CD1c-positive myeloid dendritic cell (primary cell): ENCODE data around the gene IZUMO2.
"Not testable (repeated sequence)": the region's sequence is repeated elsewhere in the genome, so short reads cannot be mapped to it uniquely, and the experiment has no call there.

Experiments used
- DNase-seq: peaks from one replicate; pipeline ENCODE4 v3.0.0-alpha.2; 2016; ENCODE audit errors: extremely low spot score

IZUMO2 gene

DNA sequence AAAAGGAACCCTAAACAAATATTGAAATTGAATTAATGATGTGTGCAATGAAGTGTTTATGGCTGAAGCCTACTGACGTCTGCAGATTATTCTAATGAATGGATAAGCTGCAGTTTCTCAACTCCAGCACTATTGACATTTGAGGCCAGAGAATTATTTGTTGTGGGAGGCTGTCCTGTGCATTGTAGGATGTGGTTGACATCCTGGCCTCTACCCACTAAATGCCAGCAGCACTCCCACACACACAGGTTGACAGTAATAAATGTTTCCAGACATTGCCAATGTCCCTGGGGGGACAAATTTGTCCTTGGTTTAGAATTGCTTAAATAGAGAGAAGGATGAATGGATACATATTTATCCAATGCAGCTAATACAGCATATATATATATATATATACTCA, 21.1 kb upstream of the IZUMO2 start:
- no peak for DNase-seq

DNA sequence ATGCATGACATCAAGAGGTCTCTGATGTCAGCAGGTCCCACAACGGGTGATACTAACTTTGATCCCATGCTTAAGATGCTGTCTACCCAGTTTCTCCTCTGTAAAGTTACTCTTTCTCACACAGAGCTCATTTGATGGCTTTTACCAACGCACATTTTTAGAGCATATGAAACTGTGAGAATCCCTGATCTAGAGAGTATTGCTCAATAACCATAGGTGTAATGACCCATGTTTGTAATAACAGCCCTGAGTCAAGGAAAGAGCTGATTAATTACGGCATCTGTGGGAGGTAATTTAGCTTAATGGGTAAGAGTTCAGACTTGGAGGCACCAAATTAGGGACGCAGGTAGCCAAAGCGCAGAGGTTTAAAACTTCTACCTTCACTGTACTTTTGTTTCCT, 18.0 kb upstream of the IZUMO2 start:
- no peak for DNase-seq

DNA sequence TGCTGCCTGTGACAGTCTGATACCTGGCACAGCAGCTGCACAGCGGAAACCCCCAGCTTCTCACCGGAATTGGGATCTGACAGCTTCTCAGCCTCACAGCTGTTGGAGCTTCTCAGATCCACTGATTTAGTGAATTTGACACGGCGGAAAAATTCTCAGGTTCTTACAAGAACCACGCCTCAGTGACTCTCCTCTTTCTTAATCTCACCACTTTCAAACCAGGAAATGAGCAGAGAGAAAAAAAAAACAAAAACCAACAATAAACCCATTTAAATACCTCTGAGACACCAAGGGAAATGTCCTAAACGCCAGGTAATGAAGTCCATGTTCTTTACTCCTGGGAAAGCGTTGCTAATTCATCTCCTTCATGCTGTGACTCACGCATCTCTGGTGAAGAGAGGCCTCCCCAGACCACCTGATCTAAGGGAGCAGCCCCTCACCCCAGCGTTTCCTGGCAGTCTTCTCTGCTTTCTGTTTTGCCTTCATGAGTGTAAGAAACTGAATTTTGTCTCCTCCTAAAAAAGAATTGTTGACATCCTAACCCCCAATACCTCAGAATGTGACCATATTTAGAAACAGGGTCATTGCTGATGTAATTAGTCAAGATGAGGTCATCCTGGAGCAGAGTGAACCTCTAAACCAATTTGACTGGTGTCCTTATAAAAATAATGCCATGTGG, 15.9 kb upstream of the IZUMO2 start:
- no peak for DNase-seq

DNA sequence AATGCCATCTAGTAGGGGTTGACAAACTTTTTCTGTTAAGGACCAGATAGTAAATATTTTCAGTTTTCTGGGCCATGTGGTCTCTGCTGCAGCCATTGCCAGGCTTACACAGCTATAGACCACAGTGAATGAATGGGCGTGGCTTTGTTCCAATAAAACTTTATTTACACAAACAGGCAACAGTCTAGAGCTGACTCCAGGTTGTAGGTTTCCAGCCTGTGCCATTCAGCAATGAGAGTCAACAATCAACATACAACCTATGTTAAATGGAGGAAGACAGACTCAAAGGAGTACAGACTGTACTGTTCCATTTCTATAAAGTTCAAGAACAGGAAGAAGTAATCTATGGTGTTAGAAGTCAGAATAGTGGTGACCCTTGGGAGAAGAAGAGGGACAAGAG, 15.2 kb upstream of the IZUMO2 start:
- DNase-seq: no peak

DNA sequence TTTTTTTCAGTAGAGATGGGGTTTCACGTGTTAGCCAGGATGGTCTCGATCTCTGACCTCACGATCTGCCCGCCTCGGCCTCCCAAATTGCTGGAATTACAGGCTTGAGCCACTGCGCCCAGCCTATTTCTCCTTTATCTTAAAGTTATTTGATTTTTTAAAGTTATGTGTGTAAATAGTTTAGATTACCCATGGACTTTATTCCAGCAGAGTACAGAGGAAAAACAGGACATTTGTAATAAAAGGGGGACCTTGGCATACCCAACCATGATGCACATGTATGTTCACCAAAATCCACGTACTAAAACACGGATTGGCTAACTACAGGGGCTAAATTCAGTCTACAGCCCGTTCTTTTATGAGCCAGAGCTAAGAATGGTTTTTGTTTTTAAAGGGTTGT, 13.7 kb upstream of the IZUMO2 start:
- DNase-seq: no peak

DNA sequence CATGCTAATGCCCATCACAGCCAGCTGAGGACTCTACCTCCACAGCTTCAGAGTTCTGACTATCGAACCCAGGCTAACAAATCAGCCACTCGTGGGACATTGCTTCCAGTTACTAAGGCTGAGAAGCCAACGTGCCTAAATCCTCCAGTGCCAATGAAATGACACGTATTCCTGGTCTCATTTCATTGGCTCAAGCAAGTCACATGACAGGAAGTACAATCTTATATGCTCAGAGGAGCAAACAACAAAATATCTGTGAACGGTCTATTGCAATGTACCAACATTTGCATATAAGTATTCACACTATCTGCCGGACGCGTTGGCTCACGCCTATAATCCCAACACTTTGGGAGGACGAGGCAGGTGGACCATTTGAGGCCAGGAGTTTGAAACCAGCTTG, 12.8 kb upstream of the IZUMO2 start:
- no peak for DNase-seq

- DNase-seq: no peak
Measured at GRCh38 chr19:50174100-50174793, 11.2 kb upstream of the IZUMO2 start.

DNA sequence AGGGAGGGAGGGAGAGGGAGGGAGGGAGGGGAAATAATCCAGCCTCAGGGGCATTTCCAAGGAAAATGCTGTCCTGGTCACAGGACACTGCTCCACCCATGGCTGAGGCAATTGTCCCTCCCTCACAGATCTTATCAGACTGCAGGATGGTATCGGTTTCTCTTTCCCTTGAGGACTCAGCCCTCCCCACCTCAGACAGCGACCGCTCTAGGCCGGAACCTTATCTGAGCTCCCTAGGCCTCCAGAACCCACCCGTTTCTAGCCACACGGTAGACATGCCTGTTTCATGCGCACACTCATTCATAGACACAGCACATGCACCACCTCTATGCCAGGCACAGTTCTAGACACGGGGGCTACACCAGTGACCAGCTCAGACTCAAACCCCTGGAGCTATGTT, 10.0 kb upstream of the IZUMO2 start:
- DNase-seq: no peak

- DNase-seq: no peak
Measured at GRCh38 chr19:50172726-50173125, 9.6 kb upstream of the IZUMO2 start.

DNA sequence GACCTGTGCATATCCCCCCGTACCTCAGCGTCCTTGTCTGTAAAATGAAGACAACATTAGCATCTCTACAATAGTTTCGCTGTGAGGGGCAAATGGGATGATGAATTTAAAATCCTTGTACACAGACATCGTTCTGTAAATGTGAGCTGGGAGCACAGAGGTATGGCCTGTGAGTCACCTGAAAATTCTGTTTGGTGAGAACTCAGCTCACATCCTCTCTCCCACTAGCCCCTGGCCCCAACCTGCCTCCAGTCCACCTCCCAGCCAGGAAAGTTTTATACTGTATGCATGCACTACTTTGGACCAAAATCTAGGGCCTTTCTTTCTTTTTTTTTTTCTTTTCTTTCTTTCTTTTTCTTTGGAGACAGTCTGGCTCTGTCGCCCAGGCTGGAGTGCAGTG, 8.7 kb upstream of the IZUMO2 start:
- no peak for DNase-seq

DNA sequence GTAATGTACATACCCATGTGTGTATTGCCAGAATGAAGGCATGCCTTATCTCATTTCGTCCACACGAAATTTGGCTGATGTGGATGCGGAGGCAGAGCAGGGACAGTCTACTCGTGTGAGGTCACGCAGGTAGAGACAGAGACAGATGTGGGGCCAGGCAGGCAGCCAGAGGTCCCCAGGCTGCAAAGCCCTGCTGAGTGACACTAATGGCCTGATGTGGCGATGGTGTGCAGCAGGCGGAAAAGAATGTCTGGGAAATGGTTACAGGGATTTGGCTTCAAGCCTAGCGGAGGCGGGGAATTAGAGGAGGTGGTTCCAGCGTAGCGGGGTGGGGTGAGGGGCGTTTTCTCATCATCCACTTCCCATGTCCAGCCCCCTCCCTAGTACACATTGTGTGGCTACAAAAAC, 4.2 kb upstream of the IZUMO2 start:
- DNase-seq: no peak

DNA sequence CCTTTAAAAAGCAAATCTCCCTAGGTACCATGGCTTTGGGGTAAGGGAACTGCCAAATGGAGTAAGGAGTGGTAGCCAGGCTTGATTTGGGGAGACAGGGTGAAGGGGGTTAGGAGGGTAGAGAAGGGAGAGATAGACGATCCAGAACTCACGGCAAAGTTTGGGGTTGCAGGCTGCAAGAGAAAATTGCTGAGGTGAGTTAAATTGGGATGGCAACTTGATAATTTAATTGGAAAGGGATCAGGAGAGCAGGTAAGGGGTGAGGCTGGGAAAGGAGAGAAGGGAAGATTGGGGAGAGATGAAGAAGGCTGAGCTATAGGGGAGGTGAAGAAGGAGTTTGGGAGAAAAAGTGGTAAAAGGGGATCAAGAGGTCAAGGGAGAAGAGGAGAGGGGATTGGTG, 4.0 kb downstream of the IZUMO2 start:
- DNase-seq: no peak

DNA sequence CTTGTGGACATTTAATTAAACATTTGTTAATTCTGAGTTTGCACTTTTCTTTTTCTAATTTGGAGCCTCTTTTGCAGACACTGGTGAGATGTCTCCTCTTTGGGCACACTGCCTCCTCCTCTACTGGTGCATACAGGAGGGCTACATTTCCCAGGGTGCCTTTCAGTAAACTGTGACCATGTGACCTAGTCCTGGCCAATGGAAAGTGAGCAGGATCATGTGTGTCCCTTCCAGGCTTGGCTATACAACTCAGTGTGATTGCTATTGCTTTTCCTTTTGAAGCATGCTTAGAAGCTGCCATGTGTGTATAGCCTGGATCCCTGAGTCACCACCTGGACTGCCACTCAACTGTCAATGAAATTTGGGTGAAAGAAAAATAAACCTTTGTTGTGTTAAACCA, 4.5 kb downstream of the IZUMO2 start:
- DNase-seq: no peak

DNA sequence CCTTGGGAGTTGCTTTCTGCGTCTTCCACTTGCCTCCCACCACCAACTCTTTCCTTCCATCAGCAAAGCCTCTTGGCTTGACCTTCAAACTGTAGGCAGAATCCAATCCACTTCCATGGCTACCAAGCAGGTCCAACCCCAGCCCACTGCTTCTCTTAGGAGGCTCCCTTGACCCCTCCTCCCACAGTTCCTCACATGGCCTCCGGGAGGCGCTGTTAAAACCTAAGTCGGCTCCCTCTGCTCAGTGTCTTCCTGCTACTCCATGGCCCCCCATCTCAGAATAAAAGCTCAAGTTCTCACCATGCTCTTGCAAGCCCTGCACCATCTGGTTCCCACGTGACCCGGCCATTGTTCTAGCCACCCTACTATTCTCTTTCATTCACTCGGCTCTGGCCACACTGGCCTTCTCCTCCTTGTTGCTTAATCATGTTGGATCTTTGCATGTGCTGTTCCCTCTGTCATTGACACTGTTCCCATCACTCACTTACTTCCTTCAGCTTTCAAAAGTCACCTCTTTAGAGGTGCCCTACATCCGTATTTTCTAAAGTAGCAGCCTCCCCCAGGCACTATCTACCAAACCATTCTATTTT, 7.5 kb downstream of the IZUMO2 start:
- no peak for DNase-seq

DNA sequence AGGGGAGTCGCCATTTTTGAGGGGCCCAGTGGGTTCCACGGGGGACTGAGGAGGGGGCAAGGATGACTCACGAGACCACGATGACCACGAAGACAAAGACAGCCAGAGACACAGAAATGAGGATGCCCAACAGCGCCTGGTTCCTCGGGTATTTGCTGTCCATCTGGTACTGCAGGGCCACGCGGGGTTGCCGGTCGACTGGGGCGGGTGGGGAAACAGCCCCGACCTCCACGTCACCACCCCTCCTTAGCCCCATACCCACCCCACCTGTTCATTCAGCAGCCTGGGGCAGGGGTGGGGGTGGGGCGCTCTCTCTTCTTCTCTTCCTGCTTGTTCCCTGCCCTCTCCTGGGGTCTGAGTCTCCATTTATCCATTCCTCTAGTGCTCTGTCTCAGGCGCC, 8.6 kb downstream of the IZUMO2 start:
- no peak for DNase-seq

DNA sequence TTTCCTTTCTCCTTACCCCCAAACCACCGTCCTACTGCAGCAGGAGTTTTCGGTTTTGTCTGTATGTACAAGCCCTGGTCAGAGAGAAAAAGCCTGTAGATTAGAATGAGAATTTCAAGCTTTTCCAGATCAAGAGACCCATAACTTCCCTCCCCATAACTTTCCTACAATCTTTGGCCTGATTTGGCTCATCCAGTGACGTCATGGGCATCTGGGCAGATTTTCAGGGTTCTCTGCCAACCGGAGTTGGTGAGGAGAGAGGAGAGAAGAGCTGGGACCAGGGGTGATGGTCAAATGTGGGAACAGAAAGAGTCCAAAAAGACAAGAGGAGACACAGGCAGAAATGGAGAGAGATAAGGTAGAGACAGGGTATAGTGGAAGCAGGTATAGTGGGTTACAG, 10.5 kb downstream of the IZUMO2 start:
- DNase-seq: no peak

DNA sequence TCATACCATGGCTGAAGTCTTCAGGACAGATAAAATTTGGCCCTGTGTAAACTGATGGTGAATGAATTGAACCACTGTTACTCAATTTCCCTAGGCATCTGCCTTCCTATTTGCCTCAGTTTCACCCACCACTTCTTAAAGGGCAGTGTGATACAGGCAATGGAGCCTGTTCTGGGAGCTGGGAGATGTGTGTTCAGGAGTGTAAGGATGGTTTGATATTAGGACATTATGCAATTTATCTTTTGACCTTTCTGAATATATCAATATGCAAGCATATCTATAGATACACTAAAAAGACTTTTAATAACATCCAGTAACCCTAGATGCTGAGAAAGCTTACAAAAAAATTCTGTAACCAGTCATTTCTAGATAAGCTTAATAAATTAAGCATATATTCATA, 14.6 kb downstream of the IZUMO2 start:
- no peak for DNase-seq

DNA sequence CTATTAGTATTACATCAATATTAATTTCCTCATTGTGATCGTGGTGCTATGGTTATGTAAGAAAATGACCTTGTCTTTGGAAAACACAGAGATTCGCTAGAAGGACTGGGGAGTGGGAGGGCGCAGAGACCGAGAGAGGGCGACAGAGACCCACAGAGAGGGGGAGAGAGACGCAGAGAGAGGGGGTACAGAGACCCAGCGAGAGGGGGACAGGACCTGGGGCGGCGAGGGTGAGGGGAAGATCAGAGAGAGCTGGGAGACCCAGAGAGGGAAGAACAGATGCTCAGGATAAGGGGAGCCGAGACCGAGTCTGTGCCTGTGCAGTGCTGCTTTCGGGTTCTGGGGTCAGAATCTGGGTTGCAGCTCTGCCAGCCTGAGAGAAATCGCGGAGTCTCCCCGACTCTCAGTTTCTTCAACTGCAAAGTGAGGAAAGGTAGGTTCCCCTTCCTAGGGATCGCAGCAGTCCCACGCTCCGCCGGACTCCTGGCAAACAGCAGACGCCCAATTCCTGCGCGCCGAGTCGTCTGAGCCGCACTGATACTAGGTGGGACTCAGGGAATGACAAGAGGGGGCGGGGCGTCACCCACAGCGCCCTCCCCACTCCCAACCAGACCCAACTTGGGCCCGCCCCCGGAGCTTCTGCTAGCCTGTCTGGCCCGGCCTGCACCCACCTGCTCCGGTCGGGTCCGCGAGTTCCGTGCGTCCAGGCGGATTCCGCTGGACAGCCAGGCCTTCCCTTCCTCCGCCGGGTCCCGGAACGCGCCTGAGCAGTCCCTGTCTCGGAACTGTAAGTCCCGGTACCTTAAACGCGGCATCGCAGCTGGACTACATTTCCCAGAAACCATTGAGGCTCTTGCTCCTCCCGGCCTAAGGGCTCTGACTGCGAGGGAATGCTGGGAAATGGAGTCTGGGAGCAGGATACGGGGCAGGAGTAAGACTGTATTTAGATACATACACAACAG, 15.3 kb downstream of the IZUMO2 start:
- DNase-seq: peak; percentile 81

DNA sequence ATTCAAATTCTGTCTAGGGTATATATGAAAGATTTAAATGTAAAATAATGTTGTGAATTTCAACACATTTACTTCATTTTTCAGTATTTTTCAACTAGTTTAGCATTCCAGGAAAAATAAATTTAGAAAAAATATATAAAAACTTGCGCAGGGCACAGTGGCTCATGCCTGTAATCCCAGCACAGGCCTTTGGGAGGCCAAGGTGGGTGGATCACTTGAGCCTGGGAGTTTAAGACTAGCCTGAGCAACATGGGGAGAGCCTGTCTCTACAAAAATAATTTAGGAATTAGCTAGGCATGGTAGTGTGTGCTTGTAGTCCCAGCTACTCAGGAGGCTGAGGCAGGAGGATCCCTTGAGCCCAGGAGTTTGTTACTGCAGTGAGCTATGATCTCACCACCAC, 21.2 kb downstream of the IZUMO2 start:
- DNase-seq: not testable (repeated sequence)

GRCh38 chr19:50140118-50140845, 22.8 kb downstream of the IZUMO2 start:
- not testable (repeated sequence) for DNase-seq

DNA sequence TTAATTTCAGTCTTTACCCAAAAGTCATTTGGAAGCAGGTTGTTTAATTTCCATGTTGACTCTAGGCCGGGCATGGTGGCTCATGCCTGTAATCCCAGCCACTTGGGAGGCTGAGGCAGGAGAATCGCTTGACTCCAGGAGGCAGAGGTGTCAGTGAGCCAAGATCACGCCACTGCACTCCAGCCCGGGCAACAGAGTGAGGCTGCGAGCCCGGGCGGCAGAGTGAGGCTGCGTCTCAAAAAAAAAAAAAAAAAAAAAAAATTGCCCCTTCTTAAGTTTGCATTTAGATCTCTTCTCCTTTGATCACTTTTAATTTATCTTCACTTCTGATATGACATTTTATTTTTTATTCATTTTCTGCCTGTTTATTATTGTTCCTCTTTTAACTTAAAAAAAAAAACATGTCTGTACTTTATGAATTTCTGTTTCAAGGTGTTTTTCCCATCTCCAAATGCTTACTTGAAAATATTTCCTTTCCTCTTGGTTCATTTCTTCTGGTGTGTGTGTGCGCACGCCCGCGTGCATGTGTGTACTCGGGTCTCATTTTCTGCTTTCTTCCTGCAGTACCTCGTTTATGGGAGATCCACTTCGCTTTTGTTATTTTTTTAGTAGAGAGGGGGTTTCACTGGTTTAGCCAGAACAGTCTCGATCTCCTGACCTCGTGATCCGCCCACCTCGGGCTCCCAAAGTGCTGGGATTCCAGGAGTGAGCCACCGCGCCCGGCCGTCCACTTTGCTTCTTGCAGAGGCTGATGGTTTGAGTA, 26.3 kb downstream of the IZUMO2 start:
- not testable (repeated sequence) for DNase-seq
